WERI-Rb-1 (cell line): ENCODE measurements around the gene SPECC1L.
"Not testable (repeated sequence)": the region's sequence is repeated elsewhere in the genome, so short reads cannot be mapped to it uniquely, and the experiment has no call there.

Experiments
- DNase-seq: peaks from one replicate; pipeline ENCODE4 v3.0.0-alpha.2; 2020
- H3K27ac ChIP-seq: fragments of 250-450 bp; sonication (Bioruptor Pico); 2 replicates; pipeline ENCODE4 v1.5.1; 2020; ENCODE audit warnings: mild to moderate bottlenecking, moderate library complexity
- H3K27me3 ChIP-seq: fragments of 250-450 bp; sonication (Bioruptor Pico); 2 replicates; pipeline ENCODE4 v1.5.1; 2021; ENCODE audit warnings: mild to moderate bottlenecking, low read depth, moderate library complexity; ENCODE audit not compliant: insufficient read depth, severe bottlenecking
- H3K36me3 ChIP-seq: fragments of 250-450 bp; sonication (Bioruptor Pico); 2 replicates; pipeline ENCODE4 v1.5.1; 2020; ENCODE audit warnings: mild to moderate bottlenecking, moderate library complexity
- H3K4me3 ChIP-seq: 2 replicates; pipeline ENCODE4 v1.5.1; 2011; ENCODE audit warnings: low read depth, mild to moderate bottlenecking, control low read depth, low read length
- H3K9me3 ChIP-seq: fragments of 250-450 bp; sonication (Bioruptor Pico); 2 replicates; pipeline ENCODE4 v1.5.1; 2021; ENCODE audit warnings: mild to moderate bottlenecking, moderate library complexity; ENCODE audit not compliant: severe bottlenecking
- CTCF ChIP-seq: IDR thresholded peaks from 2 replicates; pipeline ENCODE4 v1.5.1; 2011; ENCODE audit warnings: low read depth, mild to moderate bottlenecking, control low read depth, inconsistent platforms, low read length

Gene SPECC1L

GRCh38 chr22:24247011-24247507 is 23.6 kb upstream of the SPECC1L start:
- Histone ChIP-seq H3K9me3 (no peaks in the 10 kb centered on the region), H3K27ac (peak overlapping the region; percentile 53), H3K4me3 (no peak overlapping the region), H3K36me3 (no peaks in the 10 kb centered on the region), H3K27me3 (no peaks in the 10 kb centered on the region)
- DNase-seq, result no peak
- TF ChIP-seq CTCF, result no peak

GRCh38 chr22:24247564-24248344 is 22.9 kb upstream of the SPECC1L start:
- Histone ChIP-seq H3K27ac (peak overlapping the region; percentile 21; the same call in 1 of the 2 replicates), H3K9me3 (no peaks in the 10 kb centered on the region), H3K36me3 (no peaks in the 10 kb centered on the region), H3K27me3 (no peaks in the 10 kb centered on the region), H3K4me3 (no peak overlapping the region)
- peak; percentile 93 for DNase-seq
- peak; percentile 92 for TF ChIP-seq CTCF

- H3K36me3 ChIP-seq, H3K4me3 ChIP-seq, H3K27me3 ChIP-seq, H3K9me3 ChIP-seq, H3K27ac ChIP-seq, DNase-seq: not testable (repeated sequence)
Observed at GRCh38 chr22:24248611-24249010, 22.0 kb upstream of the SPECC1L start.

- H3K27me3 ChIP-seq, H3K9me3 ChIP-seq, DNase-seq, H3K27ac ChIP-seq, H3K36me3 ChIP-seq, H3K4me3 ChIP-seq: not testable (repeated sequence)
Observed at GRCh38 chr22:24249413-24249812, 21.2 kb upstream of the SPECC1L start.

- not testable (repeated sequence) for H3K36me3 ChIP-seq, DNase-seq, H3K27me3 ChIP-seq, H3K9me3 ChIP-seq, H3K4me3 ChIP-seq, H3K27ac ChIP-seq
Observed at GRCh38 chr22:24251286-24251685, 19.3 kb upstream of the SPECC1L start.

- not testable (repeated sequence) for H3K9me3 ChIP-seq, H3K4me3 ChIP-seq, DNase-seq, H3K36me3 ChIP-seq, H3K27ac ChIP-seq, H3K27me3 ChIP-seq
Observed at GRCh38 chr22:24253126-24253525, 17.5 kb upstream of the SPECC1L start.

GRCh38 chr22:24256136-24256535 is 14.5 kb upstream of the SPECC1L start:
- H3K27me3 ChIP-seq, H3K9me3 ChIP-seq, H3K27ac ChIP-seq, H3K36me3 ChIP-seq, H3K4me3 ChIP-seq, DNase-seq: not testable (repeated sequence)

GRCh38 chr22:24256736-24257135 is 13.9 kb upstream of the SPECC1L start:
- H3K27ac ChIP-seq, H3K36me3 ChIP-seq, H3K9me3 ChIP-seq, H3K27me3 ChIP-seq, DNase-seq, H3K4me3 ChIP-seq: not testable (repeated sequence)

GRCh38 chr22:24259459-24259858 is 11.2 kb upstream of the SPECC1L start:
- not testable (repeated sequence) for H3K27me3 ChIP-seq, H3K4me3 ChIP-seq, H3K36me3 ChIP-seq, H3K9me3 ChIP-seq
- peak; percentile 28; the same call in 1 of the 2 replicates for TF ChIP-seq CTCF
- DNase-seq, result peak; percentile 83
- peak overlapping the region; percentile 68 for H3K27ac ChIP-seq

- not testable (repeated sequence) for H3K36me3 ChIP-seq, DNase-seq, H3K27me3 ChIP-seq, H3K4me3 ChIP-seq, H3K27ac ChIP-seq, H3K9me3 ChIP-seq
Observed at GRCh38 chr22:24262185-24262749, 8.4 kb upstream of the SPECC1L start.

- H3K9me3 ChIP-seq, DNase-seq, H3K27me3 ChIP-seq, H3K36me3 ChIP-seq, H3K27ac ChIP-seq, H3K4me3 ChIP-seq: not testable (repeated sequence)
Observed at GRCh38 chr22:24263479-24263878, 7.2 kb upstream of the SPECC1L start.
